Body of pancreas (tissue), 4 donors: ENCODE data around the gene SLC22A17. TPM values are rescaled to one million over a fixed set of nuclear protein-coding genes. Genes with fewer than 3 reads are reported as not detected.

Experiments
- ATAC-seq: fragments of 150-250 bp; one replicate; pipeline ENCODE4 v1.9.1; 2016
- DNase-seq, 4 donors: peaks; one replicate each; pipeline ENCODE4 v3.0.0-alpha.2; 2019
- H3K27ac ChIP-seq, 4 donors: fragments of 200-600 bp; sonication (generic); 1 replicate in 3 of 4; 2 replicates in 1 of 4; pipeline versions ENCODE4 v1.5.1 to v1.6.1; 2016 to 2019; ENCODE audit warnings: mild to moderate bottlenecking in 1 of 4, mixed read lengths in 1 of 4, moderate library complexity in 1 of 4
- H3K27me3 ChIP-seq, 2 donors: fragments of 200-600 bp; sonication (generic); one replicate each; pipeline ENCODE4 v1.6.0; 2016; ENCODE audit warnings: mild to moderate bottlenecking in 1 of 2
- H3K36me3 ChIP-seq, 2 donors: fragments of 200-600 bp; sonication (generic); replicated peaks in 1 of 2; 2 replicates each; pipeline ENCODE4 v1.5.1; 2016; ENCODE audit warnings: low read depth in 2 of 2; ENCODE audit not compliant: insufficient read depth in 1 of 2
- H3K4me1 ChIP-seq: fragments of 200-600 bp; sonication (generic); one replicate; pipeline ENCODE4 v1.6.0; 2016
- H3K4me3 ChIP-seq, 2 donors: fragments of 200-600 bp; sonication (generic); 1 replicate in 1 of 2; 2 replicates in 1 of 2; pipeline ENCODE4 v1.5.1; 2016 to 2019
- H3K9me3 ChIP-seq, 3 donors: fragments of 200-600 bp; sonication (generic); 1 replicate in 2 of 3; 2 replicates in 1 of 3; pipeline ENCODE4 v1.5.1; 2016
- CTCF ChIP-seq, 7 experiments: fragments of 450-650 bp in 4 of 7; fragments of 200-600 bp in 3 of 7; sonication (generic) in 3 of 7; IDR thresholded peaks; one replicate each; pipeline ENCODE4 v1.5.1; 2016 to 2019; ENCODE audit warnings: antibody characterized with exemption in 7 of 7
- POLR2A ChIP-seq, 3 donors: fragments of 450-650 bp; IDR thresholded peaks; one replicate each; pipeline ENCODE4 v1.6.1; 2016; ENCODE audit warnings: antibody characterized with exemption in 3 of 3, mild to moderate bottlenecking in 2 of 3
- WGBS, 2 donors: methylation state at CpG; one replicate each; pipeline ENCODE4 v1.1.5; 2017; 5-methylcytosine and 5-hydroxymethylcytosine counted together
- intact Hi-C: fragments of 100-400 bp; cut with DNase I; formaldehyde crosslinking; loops from one replicate; pipeline ENCODE4 v1.15.1; 2023
- total RNA-seq, 2 donors: library from RNA; depleted of rRNA; stranded (reverse); fragments of >200 nt; gene quantifications; one replicate each; pipeline ENCODE4 v1.1.0, GENCODE V29; 2016

SLC22A17 gene
- total RNA-seq, 2 donors from 2014 or later = 20.8 to 36.6 TPM

- H3K36me3 ChIP-seq = no peaks in the 10 kb centered on the region
- H3K27me3 ChIP-seq = peaks cover 0 to 8% of the 10 kb centered on the region in 2 donors
- DNase-seq = no peak
- H3K9me3 ChIP-seq = no peaks in the 10 kb centered on the region
- no peak for TF ChIP-seq CTCF (IDR thresholded peaks at IDR 0.05)
- no peak for TF ChIP-seq POLR2A (IDR thresholded peaks at IDR 0.05)
- 77 to 80% methylated on average over 19 to 22 of the region's 22 CpGs for WGBS, 2 donors
- no peak for ATAC-seq
- no peak overlapping the region for H3K27ac ChIP-seq
- H3K4me1 ChIP-seq = peaks cover 1% of the 10 kb centered on the region
- H3K4me3 ChIP-seq = no peak overlapping the region
- intact Hi-C loops = no loop called here
Measured at GRCh38 chr14:23359722-23360447, 7.2 kb upstream of the SLC22A17 start.

DNA sequence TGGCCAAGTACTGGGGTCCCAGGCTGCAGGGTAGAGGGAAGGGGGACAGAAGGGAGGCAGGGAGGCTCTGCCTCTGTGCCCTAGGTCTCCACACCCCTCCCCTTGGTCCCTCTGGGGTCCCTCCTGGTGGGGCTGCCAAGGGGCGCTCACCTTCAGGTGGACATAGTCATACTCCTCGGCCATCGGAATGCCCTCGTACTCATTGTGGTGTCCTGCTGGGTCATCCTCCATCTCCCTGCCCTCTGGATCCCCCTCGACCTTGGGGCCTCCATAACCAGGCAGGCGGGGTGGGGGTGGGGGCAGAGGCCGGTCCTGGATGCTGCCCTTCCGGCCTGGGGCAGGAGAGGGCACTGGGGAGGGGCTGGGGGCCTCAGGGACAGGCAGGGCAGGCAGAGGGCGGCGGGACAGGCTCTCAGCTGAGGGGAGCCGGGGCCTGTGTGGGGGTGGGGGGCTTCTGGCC, 6.5 kb upstream of the SLC22A17 start:
- ATAC-seq = no peak
- intact Hi-C loops = no loop called here

GRCh38 chr14:23358553-23359166, 6.0 kb upstream of the SLC22A17 start:
- no peak for ATAC-seq
- no peaks in the 10 kb centered on the region for H3K9me3 ChIP-seq
- DNase-seq = no peak
- WGBS, 2 donors = 83 to 87% methylated on average over 11 to 12 of the region's 12 CpGs
- intact Hi-C loops = no loop called here
- no peaks in the 10 kb centered on the region for H3K27me3 ChIP-seq
- TF ChIP-seq POLR2A (IDR thresholded peaks at IDR 0.05) (no peak), CTCF (IDR thresholded peaks at IDR 0.05) (no peak)
- H3K27ac ChIP-seq = no peak overlapping the region
- no peaks in the 10 kb centered on the region for H3K36me3 ChIP-seq
- H3K4me1 ChIP-seq = no peaks in the 10 kb centered on the region
- H3K4me3 ChIP-seq = no peak overlapping the region

More for the DNA sequence above, 6.5 kb upstream of the SLC22A17 start:
- TF ChIP-seq POLR2A (IDR thresholded peaks at IDR 0.05) (no peak), CTCF (IDR thresholded peaks at IDR 0.05) (no peak)
- Histone ChIP-seq H3K36me3 (no peaks in the 10 kb centered on the region), H3K4me3 (no peak overlapping the region), H3K9me3 (no peaks in the 10 kb centered on the region), H3K27me3 (peaks cover 0 to 3% of the 10 kb centered on the region in 2 donors), H3K4me1 (no peaks in the 10 kb centered on the region), H3K27ac (no peak overlapping the region)
- no peak for DNase-seq
- 75 to 83% methylated on average over 5 to 11 of the region's 11 CpGs for WGBS, 2 donors

- WGBS, 2 donors = 68 to 71% methylated on average over 3 of the region's 3 CpGs
- no peaks in the 10 kb centered on the region for H3K9me3 ChIP-seq
- intact Hi-C loops = no loop called here
- no peak for TF ChIP-seq POLR2A (IDR thresholded peaks at IDR 0.05)
- no peak for TF ChIP-seq CTCF (IDR thresholded peaks at IDR 0.05)
- H3K27ac ChIP-seq = no peak overlapping the region
- DNase-seq (no peak), ATAC-seq (no peak)
- no peaks in the 10 kb centered on the region for H3K27me3 ChIP-seq
- peaks cover under 1% of the 10 kb centered on the region for H3K4me1 ChIP-seq
- no peaks in the 10 kb centered on the region for H3K36me3 ChIP-seq
- H3K4me3 ChIP-seq = no peak overlapping the region
Measured at GRCh38 chr14:23358042-23358441, 5.4 kb upstream of the SLC22A17 start.
